Prostate gland (tissue), 2 donors: Measurements from ENCODE around the gene CTNNA3. TPM values are rescaled to one million over a fixed set of nuclear protein-coding genes. Genes with fewer than 3 reads are reported as not detected.

Experiments used
- DNase-seq: peaks from one replicate; pipeline ENCODE4 v3.0.0-alpha.2; 2019; ENCODE audit warnings: low spot score
- H3K27ac ChIP-seq, 2 donors: fragments of 200-600 bp; sonication (generic); 2 replicates each; pipeline ENCODE4 v1.5.1; 2017 to 2019
- H3K27me3 ChIP-seq: fragments of 200-600 bp; sonication (generic); replicated peaks from 2 replicates; pipeline ENCODE4 v1.5.1; 2019; ENCODE audit not compliant: insufficient read depth
- H3K36me3 ChIP-seq, 2 donors: fragments of 200-600 bp; sonication (generic); 1 replicate in 1 of 2; 2 replicates in 1 of 2; pipeline versions ENCODE4 v1.5.1 to v1.8.1; 2017 to 2019
- H3K4me1 ChIP-seq: fragments of 200-600 bp; sonication (generic); replicated peaks from 2 replicates; pipeline ENCODE4 v1.5.1; 2019
- H3K4me3 ChIP-seq, 2 donors: fragments of 200-600 bp; sonication (generic); 2 replicates each; pipeline ENCODE4 v1.5.1; 2017 to 2019
- H3K9me3 ChIP-seq: fragments of 200-600 bp; sonication (generic); 2 replicates; pipeline ENCODE4 v1.5.1; 2017
- CTCF ChIP-seq, 4 experiments: fragments of 200-600 bp in 2 of 4; fragments of 450-650 bp in 2 of 4; sonication (generic) in 2 of 4; IDR thresholded peaks; 1 replicate in 3 of 4; 2 replicates in 1 of 4; pipeline ENCODE4 v1.5.1; 2016 to 2019; ENCODE audit warnings: antibody characterized with exemption in 4 of 4, mild to moderate bottlenecking in 2 of 4, moderate library complexity in 2 of 4
- POLR2A ChIP-seq: fragments of 450-650 bp; IDR thresholded peaks from one replicate; pipeline ENCODE4 v1.6.1; 2016; ENCODE audit warnings: antibody characterized with exemption, mild to moderate bottlenecking
- POLR2AphosphoS5 ChIP-seq: sonication (generic); formaldehyde crosslinking; IDR thresholded peaks from one replicate; pipeline ENCODE4 v1.6.1; 2017; ENCODE audit warnings: antibody characterized with exemption
- WGBS: methylation state at CpG from one replicate; pipeline ENCODE4 v1.1.5; 2018; 5-methylcytosine and 5-hydroxymethylcytosine counted together
- intact Hi-C: fragments of 100-400 bp; cut with DNase I; formaldehyde crosslinking; loops from one replicate; pipeline ENCODE4 v1.14.2; 2022
- total RNA-seq, 2 donors: library from RNA; depleted of rRNA; stranded (reverse); fragments of >200 nt; gene quantifications; one replicate each; pipeline ENCODE4 v1.1.0, GENCODE V29; 2016

Gene CTNNA3
- total RNA-seq, 2 donors from 2014 or later: 0.27 to 7.2 TPM

- intact Hi-C loops: no loop called here
- no peaks in the 10 kb centered on the region for H3K9me3 ChIP-seq
- TF ChIP-seq POLR2AphosphoS5 (no peak), CTCF (IDR thresholded peaks at IDR 0.05) (no peak), POLR2A (no peak)
- H3K4me1 ChIP-seq: no peaks in the 10 kb centered on the region
- no peaks in the 10 kb centered on the region for H3K27me3 ChIP-seq
- H3K4me3 ChIP-seq: no peak overlapping the region
- no peaks in the 10 kb centered on the region for H3K36me3 ChIP-seq
- 36% methylated on average over 5 of the region's 5 CpGs for WGBS
- no peak overlapping the region for H3K27ac ChIP-seq
- DNase-seq: no peak
Measured at GRCh38 chr10:67050415-67050814, 645.6 kb downstream of the CTNNA3 start.

DNA sequence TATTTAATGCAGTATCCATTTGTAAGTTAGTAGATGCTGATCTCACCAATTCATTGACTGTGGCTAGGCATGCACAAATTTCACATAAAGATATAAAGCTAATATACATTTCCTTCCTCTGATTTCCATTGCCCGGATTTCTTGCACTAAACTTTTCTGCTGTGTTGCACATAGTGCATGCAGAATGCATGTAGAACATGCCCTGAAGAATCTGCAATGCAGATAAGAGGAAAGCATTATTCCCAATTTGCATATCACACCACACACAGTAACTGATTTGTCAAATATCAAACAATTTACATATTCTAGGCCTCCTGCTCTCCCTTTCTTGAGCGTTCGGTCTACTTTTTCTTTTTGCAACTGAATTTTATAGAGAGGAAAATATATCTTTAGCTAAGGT is 646.0 kb downstream of the CTNNA3 start:
- no peak for DNase-seq
- intact Hi-C loops: no loop called here
- WGBS: 81% methylated on average over 3 of the region's 3 CpGs
- no peak overlapping the region for H3K4me3 ChIP-seq
- no peak overlapping the region for H3K27ac ChIP-seq
- TF ChIP-seq CTCF (IDR thresholded peaks at IDR 0.05) (no peak), POLR2A (no peak), POLR2AphosphoS5 (no peak)
- no peaks in the 10 kb centered on the region for H3K27me3 ChIP-seq
- no peaks in the 10 kb centered on the region for H3K9me3 ChIP-seq
- H3K36me3 ChIP-seq: no peaks in the 10 kb centered on the region
- no peaks in the 10 kb centered on the region for H3K4me1 ChIP-seq

DNA sequence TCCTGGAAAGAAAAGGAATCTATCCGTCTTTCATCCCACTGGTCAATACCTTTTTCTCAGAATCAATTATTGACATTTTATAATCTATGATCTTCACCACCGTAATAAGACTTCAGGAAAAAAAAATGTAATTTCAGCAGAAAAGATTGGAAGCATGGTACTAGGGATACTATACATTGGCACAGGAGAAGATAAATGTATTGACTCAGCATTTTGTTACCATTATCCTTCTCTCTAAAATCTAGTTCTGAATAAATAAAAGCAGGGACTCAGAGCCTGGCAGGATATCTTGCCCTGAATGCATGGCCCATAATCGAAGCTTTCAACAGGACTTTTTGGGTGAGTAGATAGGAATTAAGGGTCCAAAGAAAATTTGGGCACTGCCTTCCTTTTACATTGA is 649.5 kb downstream of the CTNNA3 start:
- TF ChIP-seq POLR2AphosphoS5 (no peak), CTCF (IDR thresholded peaks at IDR 0.05) (no peak), POLR2A (no peak)
- Histone ChIP-seq H3K27ac (no peak overlapping the region), H3K4me1 (no peaks in the 10 kb centered on the region), H3K4me3 (no peak overlapping the region), H3K27me3 (no peaks in the 10 kb centered on the region), H3K9me3 (no peaks in the 10 kb centered on the region), H3K36me3 (no peaks in the 10 kb centered on the region)
- intact Hi-C loops: no loop called here
- DNase-seq: no peak
- 86% methylated on average over 3 of the region's 3 CpGs for WGBS

DNA sequence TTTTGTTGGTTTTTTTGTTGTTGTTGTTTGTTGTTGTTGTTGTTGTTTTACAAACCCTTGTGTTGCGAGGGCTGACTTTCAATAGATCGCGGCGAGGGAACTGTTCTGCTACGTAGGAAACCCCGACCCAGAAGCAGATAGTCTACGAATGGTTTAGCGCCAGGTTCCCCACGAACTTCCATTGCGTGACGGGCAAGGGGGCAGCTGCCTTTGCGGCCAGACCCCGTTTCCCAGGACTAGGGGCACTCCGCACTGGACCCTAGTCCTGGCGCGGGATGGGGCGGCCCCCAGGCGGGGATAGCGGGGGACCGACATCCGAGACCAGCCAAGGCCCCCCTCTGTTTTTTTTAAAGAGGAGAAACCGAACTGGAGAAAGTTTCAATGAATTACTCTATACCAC is 650.6 kb downstream of the CTNNA3 start:
- H3K27ac ChIP-seq: no peak overlapping the region
- 94% methylated on average over 22 of the region's 22 CpGs for WGBS
- H3K4me1 ChIP-seq: no peaks in the 10 kb centered on the region
- no peaks in the 10 kb centered on the region for H3K9me3 ChIP-seq
- no peak overlapping the region for H3K4me3 ChIP-seq
- H3K36me3 ChIP-seq: no peaks in the 10 kb centered on the region
- intact Hi-C loops: no loop called here
- H3K27me3 ChIP-seq: no peaks in the 10 kb centered on the region
- DNase-seq: no peak
- TF ChIP-seq POLR2AphosphoS5 (no peak), POLR2A (no peak), CTCF (IDR thresholded peaks at IDR 0.05) (no peak)

- no peaks in the 10 kb centered on the region for H3K4me1 ChIP-seq
- intact Hi-C loops: no loop called here
- TF ChIP-seq CTCF (IDR thresholded peaks at IDR 0.05) (no peak), POLR2A (no peak), POLR2AphosphoS5 (no peak)
- no peak overlapping the region for H3K27ac ChIP-seq
- no peaks in the 10 kb centered on the region for H3K27me3 ChIP-seq
- H3K36me3 ChIP-seq: no peaks in the 10 kb centered on the region
- DNase-seq: no peak
- H3K9me3 ChIP-seq: no peaks in the 10 kb centered on the region
- no peak overlapping the region for H3K4me3 ChIP-seq
Measured at GRCh38 chr10:67043041-67043440, 653.0 kb downstream of the CTNNA3 start.
